Measurements from ENCODE around the gene ITK.

Gene ITK

GRCh38 chr5:157271740-157272271, 91.2 kb downstream of the ITK start:
- peaks cover 98 to 100% of the 10 kb centered on the region in 2 experiments for H3K4me1 ChIP-seq (ENCODE audit: control insufficient read depth in 1 of 2, insufficient read depth in 1 of 2, low read depth in 1 of 2, low read length in 1 of 2)
- no peaks in the 10 kb centered on the region for H3K27me3 ChIP-seq
- no peaks in the 10 kb centered on the region for H3K36me3 ChIP-seq
- TF ChIP-seq CTCF (IDR thresholded peaks at IDR 0.05) = peak; percentile 6
- peak overlapping the region; percentile 96 for H3K27ac ChIP-seq
- H3K9me3 ChIP-seq = no peaks in the 10 kb centered on the region
- peak overlapping the region; percentile 46 to 53 for H3K4me3 ChIP-seq (ENCODE audit: low read depth in 1 of 2, low read length in 1 of 2)

- peak overlapping the region; percentile 46 to 53 for H3K4me3 ChIP-seq (ENCODE audit: low read depth in 1 of 2, low read length in 1 of 2)
- no peaks in the 10 kb centered on the region for H3K27me3 ChIP-seq
- peak overlapping the region; percentile 96 for H3K27ac ChIP-seq
- TF ChIP-seq CTCF (IDR thresholded peaks at IDR 0.05) = peak; percentile 12
- H3K9me3 ChIP-seq = no peaks in the 10 kb centered on the region
- no peaks in the 10 kb centered on the region for H3K36me3 ChIP-seq
- H3K4me1 ChIP-seq (ENCODE audit: control insufficient read depth in 1 of 2, insufficient read depth in 1 of 2, low read depth in 1 of 2, low read length in 1 of 2) = peaks cover 94 to 99% of the 10 kb centered on the region in 2 experiments
Measured at GRCh38 chr5:157273131-157273556, 92.5 kb downstream of the ITK start.

GRCh38 chr5:157275403-157275802, 94.8 kb downstream of the ITK start:
- no peak for TF ChIP-seq CTCF (IDR thresholded peaks at IDR 0.05)
- Histone ChIP-seq H3K27ac (peak overlapping the region; percentile 96), H3K9me3 (no peaks in the 10 kb centered on the region), H3K36me3 (no peaks in the 10 kb centered on the region), H3K4me1 (ENCODE audit: control insufficient read depth in 1 of 2, insufficient read depth in 1 of 2, low read depth in 1 of 2, low read length in 1 of 2) (peaks cover 94 to 99% of the 10 kb centered on the region in 2 experiments), H3K4me3 (ENCODE audit: low read depth in 1 of 2, low read length in 1 of 2) (no peak overlapping the region), H3K27me3 (no peaks in the 10 kb centered on the region)

GRCh38 chr5:157278319-157279037, 97.8 kb downstream of the ITK start:
- Histone ChIP-seq H3K4me3 (ENCODE audit: low read depth in 1 of 2, low read length in 1 of 2) (peak overlapping the region in 1 of 2 experiments; percentile 2), H3K4me1 (ENCODE audit: control insufficient read depth in 1 of 2, insufficient read depth in 1 of 2, low read depth in 1 of 2, low read length in 1 of 2) (peaks cover 94 to 99% of the 10 kb centered on the region in 2 experiments), H3K36me3 (no peaks in the 10 kb centered on the region), H3K27ac (peak overlapping the region; percentile 96), H3K27me3 (no peaks in the 10 kb centered on the region), H3K9me3 (no peaks in the 10 kb centered on the region)
- TF ChIP-seq CTCF (IDR thresholded peaks at IDR 0.05) = no peak

- TF ChIP-seq CTCF (IDR thresholded peaks at IDR 0.05) = no peak
- H3K27ac ChIP-seq = peak overlapping the region; percentile 96
- H3K4me1 ChIP-seq (ENCODE audit: control insufficient read depth in 1 of 2, insufficient read depth in 1 of 2, low read depth in 1 of 2, low read length in 1 of 2) = peaks cover 94 to 99% of the 10 kb centered on the region in 2 experiments
- no peaks in the 10 kb centered on the region for H3K27me3 ChIP-seq
- H3K36me3 ChIP-seq = peaks cover 1% of the 10 kb centered on the region
- H3K9me3 ChIP-seq = no peaks in the 10 kb centered on the region
- peak overlapping the region in 1 of 2 experiments; percentile 11 for H3K4me3 ChIP-seq (ENCODE audit: low read depth in 1 of 2, low read length in 1 of 2)
Measured at GRCh38 chr5:157279605-157280239, 99.1 kb downstream of the ITK start.
